Glutamatergic neuron (in vitro differentiated cells): Measurements from ENCODE around the gene PPP1R12B. TPM values are rescaled to one million over a fixed set of nuclear protein-coding genes. Genes with fewer than 3 reads are reported as not detected.

Source experiments
- DNase-seq: peaks from one replicate; pipeline ENCODE4 v3.0.0; 2022
- H3K27ac Mint-ChIP-seq: one replicate; pipeline ENCODE4 v1.8.0; 2020; ENCODE audit warnings: mild to moderate bottlenecking, mixed read lengths, inconsistent platforms; ENCODE audit not compliant: unreplicated experiment
- H3K27me3 Mint-ChIP-seq: one replicate; pipeline ENCODE4 v1.8.0; 2020; ENCODE audit warnings: mild to moderate bottlenecking, moderate library complexity, mixed read lengths, inconsistent platforms; ENCODE audit not compliant: unreplicated experiment
- H3K36me3 Mint-ChIP-seq: one replicate; pipeline ENCODE4 v1.8.0; 2020; ENCODE audit warnings: mild to moderate bottlenecking, mixed read lengths, inconsistent platforms; ENCODE audit not compliant: unreplicated experiment
- H3K4me1 Mint-ChIP-seq: one replicate; pipeline ENCODE4 v1.8.0; 2020; ENCODE audit warnings: mild to moderate bottlenecking, low read depth, mixed read lengths, inconsistent platforms; ENCODE audit not compliant: unreplicated experiment
- H3K4me3 Mint-ChIP-seq: one replicate; pipeline ENCODE4 v1.8.0; 2020; ENCODE audit warnings: mild to moderate bottlenecking, mixed read lengths, inconsistent platforms; ENCODE audit not compliant: unreplicated experiment
- H3K9me3 Mint-ChIP-seq: one replicate; pipeline ENCODE4 v1.8.0; 2020; ENCODE audit warnings: mild to moderate bottlenecking, moderate library complexity, mixed read lengths, inconsistent platforms; ENCODE audit not compliant: unreplicated experiment
- total RNA-seq: library from RNA; stranded (reverse); fragmentation: NEBNext Ultra II Directional; extraction: Animal tissue kit (Norgen Biotek cat#: 25700); gene quantifications from one replicate; pipeline ENCODE4 v1.2.1, GENCODE V29; 2021; ENCODE audit not compliant: unreplicated experiment
- TF ChIP-seq, protein P1 (sequence below): fragments of 200-600 bp; sonication (generic); IDR thresholded peaks from one replicate; pipeline ENCODE4 v1.5.0; 2021; ENCODE audit not compliant: partially characterized antibody, unreplicated experiment

Gene PPP1R12B
- total RNA-seq, 1 donor from 2014 or later, result 37.3 TPM

DNA sequence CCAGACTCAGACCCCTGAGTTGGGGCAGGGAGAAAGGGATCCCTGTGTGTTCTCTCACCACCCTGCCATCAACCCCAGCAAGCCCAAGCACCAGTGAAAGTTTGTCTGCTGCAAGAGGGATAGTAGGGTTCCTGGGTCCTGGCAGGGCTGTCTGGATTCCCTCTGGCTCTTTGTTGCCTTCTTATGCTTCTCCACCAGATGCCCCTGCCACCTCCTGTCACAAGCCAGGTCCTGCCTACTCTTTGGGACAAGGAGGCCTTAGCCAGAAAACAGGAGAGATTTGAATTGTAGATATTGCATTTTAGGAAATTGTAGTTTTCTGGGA, 28.5 kb upstream of the PPP1R12B start:
- TF ChIP-seq, protein P1, sequence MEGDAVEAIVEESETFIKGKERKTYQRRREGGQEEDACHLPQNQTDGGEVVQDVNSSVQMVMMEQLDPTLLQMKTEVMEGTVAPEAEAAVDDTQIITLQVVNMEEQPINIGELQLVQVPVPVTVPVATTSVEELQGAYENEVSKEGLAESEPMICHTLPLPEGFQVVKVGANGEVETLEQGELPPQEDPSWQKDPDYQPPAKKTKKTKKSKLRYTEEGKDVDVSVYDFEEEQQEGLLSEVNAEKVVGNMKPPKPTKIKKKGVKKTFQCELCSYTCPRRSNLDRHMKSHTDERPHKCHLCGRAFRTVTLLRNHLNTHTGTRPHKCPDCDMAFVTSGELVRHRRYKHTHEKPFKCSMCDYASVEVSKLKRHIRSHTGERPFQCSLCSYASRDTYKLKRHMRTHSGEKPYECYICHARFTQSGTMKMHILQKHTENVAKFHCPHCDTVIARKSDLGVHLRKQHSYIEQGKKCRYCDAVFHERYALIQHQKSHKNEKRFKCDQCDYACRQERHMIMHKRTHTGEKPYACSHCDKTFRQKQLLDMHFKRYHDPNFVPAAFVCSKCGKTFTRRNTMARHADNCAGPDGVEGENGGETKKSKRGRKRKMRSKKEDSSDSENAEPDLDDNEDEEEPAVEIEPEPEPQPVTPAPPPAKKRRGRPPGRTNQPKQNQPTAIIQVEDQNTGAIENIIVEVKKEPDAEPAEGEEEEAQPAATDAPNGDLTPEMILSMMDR, result no peak
- no peaks in the 10 kb centered on the region for H3K36me3 Mint-ChIP-seq
- peaks cover 1% of the 10 kb centered on the region for H3K9me3 Mint-ChIP-seq
- DNase-seq, result no peak
- no peak overlapping the region for H3K27ac Mint-ChIP-seq
- no peak overlapping the region for H3K4me3 Mint-ChIP-seq
- peaks cover 4% of the 10 kb centered on the region for H3K27me3 Mint-ChIP-seq
- H3K4me1 Mint-ChIP-seq, result peaks cover 6% of the 10 kb centered on the region

DNA sequence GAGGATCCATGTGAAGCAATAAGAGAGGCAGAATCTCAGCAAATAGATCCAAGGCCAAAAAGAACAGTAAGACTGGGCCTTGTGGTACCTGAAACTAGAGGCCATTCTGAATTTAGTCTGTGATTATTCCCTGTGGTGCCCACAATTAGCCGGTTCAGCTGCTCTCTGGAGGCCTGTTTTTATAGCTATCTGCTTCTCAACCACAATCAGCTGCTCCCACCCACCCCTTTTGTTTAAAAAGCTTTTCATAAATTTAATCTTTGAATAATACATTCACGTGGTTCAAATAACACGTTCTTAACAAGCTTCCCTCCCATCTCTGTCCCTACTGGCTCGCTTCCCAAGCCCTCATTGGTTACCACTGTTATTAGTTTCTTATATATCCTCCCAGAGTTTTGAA, 24.8 kb upstream of the PPP1R12B start:
- DNase-seq, result no peak
- no peak overlapping the region for H3K4me3 Mint-ChIP-seq
- no peak overlapping the region for H3K27ac Mint-ChIP-seq
- H3K9me3 Mint-ChIP-seq, result peaks cover 1% of the 10 kb centered on the region
- H3K4me1 Mint-ChIP-seq, result no peaks in the 10 kb centered on the region
- TF ChIP-seq, protein P1, result no peak
- no peaks in the 10 kb centered on the region for H3K27me3 Mint-ChIP-seq
- no peaks in the 10 kb centered on the region for H3K36me3 Mint-ChIP-seq

DNA sequence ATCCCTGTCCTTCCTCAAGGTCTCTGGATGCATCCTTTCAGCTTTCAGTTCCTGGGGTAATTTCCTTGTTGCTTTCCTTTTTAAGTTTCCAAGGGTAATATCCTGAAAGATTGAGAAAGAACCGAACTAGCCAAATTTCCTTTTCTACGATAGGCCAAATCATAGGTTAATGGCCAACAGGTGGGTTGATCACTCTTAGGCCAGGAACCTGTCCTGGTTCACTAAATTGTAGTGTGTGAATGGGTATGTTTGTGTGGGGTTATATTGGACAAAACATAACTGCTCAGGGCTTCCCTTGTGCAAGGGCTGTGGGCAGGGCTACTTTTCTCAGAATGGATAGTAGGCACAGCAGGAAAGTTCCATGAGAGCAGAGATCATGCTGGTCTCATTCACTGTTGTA, 23.9 kb upstream of the PPP1R12B start:
- H3K4me1 Mint-ChIP-seq, result no peaks in the 10 kb centered on the region
- H3K9me3 Mint-ChIP-seq, result no peaks in the 10 kb centered on the region
- DNase-seq, result no peak
- H3K27me3 Mint-ChIP-seq, result no peaks in the 10 kb centered on the region
- H3K27ac Mint-ChIP-seq, result no peak overlapping the region
- no peak overlapping the region for H3K4me3 Mint-ChIP-seq
- TF ChIP-seq, protein P1, result no peak
- H3K36me3 Mint-ChIP-seq, result no peaks in the 10 kb centered on the region

DNA sequence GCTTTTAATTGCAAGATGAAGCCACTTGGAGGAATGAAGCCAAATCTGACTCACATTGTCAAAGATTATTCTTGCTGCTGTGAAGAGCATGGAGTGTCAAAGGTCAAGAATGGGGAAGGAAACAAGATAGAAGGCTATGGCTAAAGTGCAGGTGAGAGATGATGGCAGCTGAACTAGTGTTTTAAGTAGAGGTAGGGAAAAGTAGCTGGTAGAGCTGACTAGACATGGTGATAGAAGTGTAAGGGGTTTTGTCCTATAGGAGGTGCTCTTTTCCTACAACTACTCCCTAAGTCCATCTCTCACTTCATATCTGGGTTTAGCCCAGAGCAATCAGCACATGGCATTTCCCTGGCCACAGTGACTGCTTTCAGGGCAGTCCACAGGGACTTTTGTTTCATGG, 18.6 kb upstream of the PPP1R12B start:
- TF ChIP-seq, protein P1, result no peak
- Mint-ChIP-seq H3K4me1 (no peaks in the 10 kb centered on the region), H3K27ac (no peak overlapping the region), H3K4me3 (no peak overlapping the region), H3K27me3 (no peaks in the 10 kb centered on the region), H3K36me3 (no peaks in the 10 kb centered on the region), H3K9me3 (no peaks in the 10 kb centered on the region)
- DNase-seq, result no peak

DNA sequence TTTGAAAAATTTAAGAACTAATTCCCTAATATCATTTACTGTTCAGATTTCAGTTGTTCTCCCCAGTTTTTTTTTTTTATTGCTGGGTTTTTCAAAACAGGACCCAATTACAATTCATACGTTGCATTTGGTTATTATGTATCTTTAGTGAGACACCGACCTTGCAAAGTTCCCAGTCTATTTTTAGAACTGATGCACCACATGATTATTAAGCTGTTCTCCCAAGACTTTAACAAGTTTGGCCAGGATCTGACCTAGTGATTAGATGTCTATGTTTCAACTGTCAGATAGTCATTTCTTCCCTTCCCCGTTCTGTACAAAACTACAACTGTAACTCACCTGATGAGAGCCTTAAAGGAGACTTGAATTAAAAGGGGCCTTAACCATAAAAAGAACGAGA, 14.6 kb upstream of the PPP1R12B start:
- H3K27me3 Mint-ChIP-seq, result no peaks in the 10 kb centered on the region
- no peaks in the 10 kb centered on the region for H3K9me3 Mint-ChIP-seq
- no peak overlapping the region for H3K4me3 Mint-ChIP-seq
- H3K27ac Mint-ChIP-seq, result no peak overlapping the region
- TF ChIP-seq, protein P1, result no peak
- H3K4me1 Mint-ChIP-seq, result no peaks in the 10 kb centered on the region
- DNase-seq, result no peak
- no peaks in the 10 kb centered on the region for H3K36me3 Mint-ChIP-seq
